Hepatocyte (in vitro differentiated cells): ENCODE results near the gene PPP3R1. TPM values are rescaled to one million over a fixed set of nuclear protein-coding genes. Genes with fewer than 3 reads are reported as not detected.

Experiments
- DNase-seq: peaks from one replicate; pipeline ENCODE4 v3.0.0-alpha.2; 2016; ENCODE audit warnings: low spot score
- H2AFZ ChIP-seq: fragments of 200-600 bp; sonication (generic); 2 replicates; pipeline ENCODE4 v1.6.0; 2016; ENCODE audit warnings: antibody characterized with exemption, mild to moderate bottlenecking
- H3K27ac ChIP-seq: fragments of 200-600 bp; sonication (generic); 2 replicates; pipeline ENCODE4 v1.5.1; 2016; ENCODE audit warnings: mild to moderate bottlenecking
- H3K27me3 ChIP-seq: fragments of 200-600 bp; sonication (generic); 2 replicates; pipeline ENCODE4 v1.6.1; 2016
- H3K36me3 ChIP-seq: fragments of 200-600 bp; sonication (generic); replicated peaks from 2 replicates; pipeline ENCODE4 v1.5.1; 2016; ENCODE audit warnings: low read depth; ENCODE audit not compliant: insufficient read depth
- H3K4me1 ChIP-seq: fragments of 200-600 bp; sonication (generic); 2 replicates; pipeline ENCODE4 v1.5.1; 2016; ENCODE audit warnings: mild to moderate bottlenecking, moderate library complexity; ENCODE audit not compliant: insufficient read depth
- H3K4me2 ChIP-seq: fragments of 200-600 bp; sonication (generic); 2 replicates; pipeline ENCODE4 v1.6.0; 2016
- H3K4me3 ChIP-seq: fragments of 200-600 bp; sonication (generic); 2 replicates; pipeline ENCODE4 v1.5.1; 2016; ENCODE audit warnings: mild to moderate bottlenecking
- H3K79me2 ChIP-seq: fragments of 200-600 bp; sonication (generic); 2 replicates; pipeline ENCODE4 v1.6.0; 2017; ENCODE audit warnings: mild to moderate bottlenecking
- H3K9me2 ChIP-seq: fragments of 200-600 bp; sonication (generic); replicated peaks from 2 replicates; pipeline ENCODE4 v1.6.0; 2017; ENCODE audit warnings: mild to moderate bottlenecking; ENCODE audit not compliant: insufficient read depth
- H3K9me3 ChIP-seq: fragments of 200-600 bp; sonication (generic); 2 replicates; pipeline ENCODE4 v1.5.1; 2016; ENCODE audit warnings: low read depth, mild to moderate bottlenecking
- H4K20me1 ChIP-seq: fragments of 200-600 bp; sonication (generic); 2 replicates; pipeline ENCODE4 v1.6.0; 2016; ENCODE audit warnings: mild to moderate bottlenecking; ENCODE audit not compliant: insufficient read depth, poor library complexity, severe bottlenecking
- EZH2 ChIP-seq: fragments of 200-600 bp; sonication (generic); IDR thresholded peaks from 2 replicates; pipeline ENCODE4 v1.6.1; 2016; ENCODE audit warnings: antibody characterized with exemption, mild to moderate bottlenecking, borderline replicate concordance
- EZH2phosphoT487 ChIP-seq: fragments of 200-600 bp; sonication (generic); IDR thresholded peaks from one replicate; pipeline ENCODE4 v1.6.1; 2018; ENCODE audit warnings: antibody characterized with exemption, mild to moderate bottlenecking, low read depth, moderate library complexity; ENCODE audit not compliant: unreplicated experiment, severe bottlenecking
- WGBS: methylation state at CpG from one replicate; pipeline ENCODE4 v1.1.6; 2016; ENCODE audit warnings: low lambda C conversion rate; ENCODE audit errors: missing lambda C conversion rate; 5-methylcytosine and 5-hydroxymethylcytosine counted together
- polyA plus RNA-seq: library from polyadenylated mRNA; unstranded; fragments of >200 nt; fragmentation: Nextera tagmentation; extraction: Ambion mirVana; gene quantifications from 2 replicates; pipeline ENCODE4 v1.2.1, GENCODE V29; 2016
- total RNA-seq: library from RNA; depleted of rRNA; stranded (reverse); fragments of >200 nt; gene quantifications from 2 replicates; pipeline ENCODE4 v1.2.3, GENCODE V29; 2014
- TF ChIP-seq, protein P1 (sequence below): fragments of 200-600 bp; sonication (generic); IDR thresholded peaks from 2 replicates; pipeline ENCODE4 v1.5.1; 2016; ENCODE audit warnings: antibody characterized with exemption, mild to moderate bottlenecking; ENCODE audit not compliant: poor library complexity

PPP3R1 gene
- total and polyA plus RNA-seq, 2 experiments from 2014 or later, result 5.1 to 46.5 TPM

DNA sequence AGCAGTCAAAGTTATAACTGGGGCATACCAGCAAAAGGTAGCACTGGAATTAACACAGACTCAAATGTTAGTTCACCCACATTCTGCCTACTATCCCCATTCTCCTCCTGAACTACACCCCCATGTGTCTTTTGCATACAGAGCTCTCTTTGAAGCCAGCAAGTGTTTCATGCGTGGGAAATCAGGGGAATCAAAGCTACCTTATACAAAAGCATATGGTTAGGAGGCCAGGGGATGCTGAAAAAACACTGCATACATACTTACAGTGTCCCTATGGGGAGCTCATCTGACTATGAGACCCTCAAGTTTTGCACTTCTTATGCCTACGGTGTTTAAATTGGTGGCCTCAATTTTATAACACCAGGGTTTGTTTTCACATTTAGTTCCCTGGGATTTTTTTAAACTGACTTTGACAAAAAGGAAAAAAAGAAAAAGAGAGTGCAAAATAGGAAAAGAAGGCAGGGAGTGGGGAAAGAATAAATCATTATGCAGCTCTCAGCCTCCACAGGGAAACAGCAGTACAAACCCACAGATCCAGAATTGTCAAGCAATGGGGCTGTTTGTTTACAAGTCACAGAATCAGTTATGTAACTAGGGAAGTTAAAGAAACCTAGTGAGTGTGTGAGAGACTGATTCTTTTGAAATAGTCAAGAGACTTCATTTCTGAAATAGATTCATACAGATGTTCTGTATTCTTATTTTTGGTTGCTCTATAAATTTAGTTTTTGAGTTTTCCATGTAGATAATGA is 20.1 kb upstream of the PPP3R1 start:
- Histone ChIP-seq H3K9me2 (no peaks in the 10 kb centered on the region), H2AFZ (no peak overlapping the region), H3K79me2 (no peaks in the 10 kb centered on the region), H3K4me1 (no peaks in the 10 kb centered on the region), H3K27ac (no peak overlapping the region), H3K4me2 (no peak overlapping the region), H3K36me3 (no peaks in the 10 kb centered on the region), H3K27me3 (peaks cover 25% of the 10 kb centered on the region), H3K4me3 (no peak overlapping the region), H4K20me1 (no peaks in the 10 kb centered on the region), H3K9me3 (no peaks in the 10 kb centered on the region)
- TF ChIP-seq EZH2phosphoT487, result no peak
- TF ChIP-seq, protein P1, sequence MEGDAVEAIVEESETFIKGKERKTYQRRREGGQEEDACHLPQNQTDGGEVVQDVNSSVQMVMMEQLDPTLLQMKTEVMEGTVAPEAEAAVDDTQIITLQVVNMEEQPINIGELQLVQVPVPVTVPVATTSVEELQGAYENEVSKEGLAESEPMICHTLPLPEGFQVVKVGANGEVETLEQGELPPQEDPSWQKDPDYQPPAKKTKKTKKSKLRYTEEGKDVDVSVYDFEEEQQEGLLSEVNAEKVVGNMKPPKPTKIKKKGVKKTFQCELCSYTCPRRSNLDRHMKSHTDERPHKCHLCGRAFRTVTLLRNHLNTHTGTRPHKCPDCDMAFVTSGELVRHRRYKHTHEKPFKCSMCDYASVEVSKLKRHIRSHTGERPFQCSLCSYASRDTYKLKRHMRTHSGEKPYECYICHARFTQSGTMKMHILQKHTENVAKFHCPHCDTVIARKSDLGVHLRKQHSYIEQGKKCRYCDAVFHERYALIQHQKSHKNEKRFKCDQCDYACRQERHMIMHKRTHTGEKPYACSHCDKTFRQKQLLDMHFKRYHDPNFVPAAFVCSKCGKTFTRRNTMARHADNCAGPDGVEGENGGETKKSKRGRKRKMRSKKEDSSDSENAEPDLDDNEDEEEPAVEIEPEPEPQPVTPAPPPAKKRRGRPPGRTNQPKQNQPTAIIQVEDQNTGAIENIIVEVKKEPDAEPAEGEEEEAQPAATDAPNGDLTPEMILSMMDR, result no peak
- TF ChIP-seq EZH2, result no peak
- no peak for DNase-seq
- 62% methylated on average over 2 of the region's 2 CpGs for WGBS

DNA sequence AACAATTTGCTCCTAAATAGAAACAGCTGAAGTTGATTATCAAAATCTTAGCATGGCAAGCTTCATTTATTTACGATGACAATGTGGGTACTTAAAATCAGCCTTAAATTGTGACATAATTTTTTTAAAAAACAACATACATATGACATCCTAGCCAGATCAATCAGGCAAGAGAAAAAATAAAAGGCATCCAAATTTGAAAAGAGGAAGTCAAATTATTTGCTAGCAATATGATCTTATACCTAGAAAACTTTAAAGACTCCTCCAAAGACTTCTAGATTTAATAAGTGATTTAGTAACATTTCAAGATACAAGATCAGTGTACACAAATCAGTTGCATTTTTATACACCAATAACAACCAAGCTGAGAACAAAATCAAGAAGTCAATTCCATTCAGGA is 14.3 kb upstream of the PPP3R1 start:
- Histone ChIP-seq H3K9me3 (no peaks in the 10 kb centered on the region), H3K4me1 (no peaks in the 10 kb centered on the region), H3K4me3 (no peak overlapping the region), H3K9me2 (no peaks in the 10 kb centered on the region), H3K27me3 (no peaks in the 10 kb centered on the region), H3K36me3 (no peaks in the 10 kb centered on the region), H2AFZ (no peak overlapping the region), H4K20me1 (no peaks in the 10 kb centered on the region), H3K27ac (no peak overlapping the region), H3K4me2 (no peak overlapping the region), H3K79me2 (no peaks in the 10 kb centered on the region)
- TF ChIP-seq, protein P1, result no peak
- TF ChIP-seq EZH2 (no peak), EZH2phosphoT487 (no peak)
- DNase-seq, result no peak
- 94% methylated on average over 1 of the region's 1 CpG for WGBS

DNA sequence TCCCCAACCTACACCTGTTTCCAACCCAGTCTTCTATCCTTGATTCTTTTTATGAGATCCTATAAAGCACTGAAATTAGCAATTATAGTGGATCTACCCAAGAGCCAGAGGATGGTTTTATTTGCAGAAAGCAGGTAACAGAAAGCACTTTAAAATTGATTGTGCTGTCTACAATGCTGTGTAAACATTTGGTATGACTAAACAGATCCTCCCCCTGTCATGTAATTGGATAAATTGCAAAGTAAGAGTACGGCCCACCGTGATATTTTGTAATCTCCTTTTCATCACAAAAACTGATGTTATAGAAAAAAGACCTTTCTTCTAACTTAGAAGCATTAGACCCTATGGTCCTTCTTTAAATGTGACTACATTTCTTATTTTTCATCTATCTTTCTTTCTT is 11.3 kb upstream of the PPP3R1 start:
- H3K4me2 ChIP-seq, result no peak overlapping the region
- DNase-seq, result no peak
- no peak overlapping the region for H3K27ac ChIP-seq
- no peaks in the 10 kb centered on the region for H3K36me3 ChIP-seq
- H3K27me3 ChIP-seq, result no peaks in the 10 kb centered on the region
- H3K4me3 ChIP-seq, result no peak overlapping the region
- H3K9me3 ChIP-seq, result no peaks in the 10 kb centered on the region
- TF ChIP-seq EZH2 (no peak), EZH2phosphoT487 (no peak)
- TF ChIP-seq, protein P1, result no peak
- H3K9me2 ChIP-seq, result no peaks in the 10 kb centered on the region
- H4K20me1 ChIP-seq, result no peaks in the 10 kb centered on the region
- 84% methylated on average over 2 of the region's 2 CpGs for WGBS
- H3K4me1 ChIP-seq, result no peaks in the 10 kb centered on the region
- H3K79me2 ChIP-seq, result no peaks in the 10 kb centered on the region
- H2AFZ ChIP-seq, result no peak overlapping the region
